Fibroblast of the aortic adventitia (primary cell): ENCODE results near the gene DAO. TPM values are rescaled to one million over a fixed set of nuclear protein-coding genes. Genes with fewer than 3 reads are reported as not detected.

Experiments used
- DNase-seq: peaks from one replicate; pipeline ENCODE4 v3.0.0-alpha.2; 2010; ENCODE audit warnings: low read depth
- H3K4me3 ChIP-seq: 2 replicates; pipeline ENCODE4 v1.5.1; 2011; ENCODE audit warnings: low read depth, mild to moderate bottlenecking, control low read depth, low read length, moderate library complexity
- total RNA-seq: library from RNA; depleted of rRNA; stranded (reverse); fragments of >200 nt; gene quantifications from 2 replicates; pipeline ENCODE4 v1.2.3, GENCODE V29; 2012; ENCODE audit warnings: low replicate concordance
- TF ChIP-seq, protein P1 (sequence below): IDR thresholded peaks from 2 replicates; pipeline ENCODE4 v1.5.1; 2011; ENCODE audit warnings: mild to moderate bottlenecking, low read length, control low read depth, inconsistent platforms; ENCODE audit not compliant: insufficient read depth

Gene DAO
- total RNA-seq, 1 donor, result not detected

DNA sequence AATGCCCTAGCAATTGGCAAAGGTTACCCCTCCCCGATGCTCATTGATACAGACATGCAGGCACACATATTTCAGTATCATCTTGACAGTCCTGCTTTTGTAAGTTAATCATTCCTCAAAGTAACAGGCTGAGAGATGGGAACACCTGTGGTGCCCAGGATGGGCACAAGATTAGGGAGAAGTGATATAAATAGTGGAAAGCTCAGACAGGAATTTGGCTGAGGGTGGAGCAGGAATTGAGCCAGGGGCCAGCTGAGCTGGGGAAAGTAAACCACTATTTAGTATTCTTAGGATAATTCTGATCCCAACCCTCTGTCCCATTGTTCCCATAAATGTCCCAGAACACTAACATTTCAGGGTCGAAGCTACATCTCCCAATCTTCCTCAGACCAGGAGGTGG, 38.3 kb downstream of the DAO start:
- no peak overlapping the region for H3K4me3 ChIP-seq
- TF ChIP-seq, protein P1, sequence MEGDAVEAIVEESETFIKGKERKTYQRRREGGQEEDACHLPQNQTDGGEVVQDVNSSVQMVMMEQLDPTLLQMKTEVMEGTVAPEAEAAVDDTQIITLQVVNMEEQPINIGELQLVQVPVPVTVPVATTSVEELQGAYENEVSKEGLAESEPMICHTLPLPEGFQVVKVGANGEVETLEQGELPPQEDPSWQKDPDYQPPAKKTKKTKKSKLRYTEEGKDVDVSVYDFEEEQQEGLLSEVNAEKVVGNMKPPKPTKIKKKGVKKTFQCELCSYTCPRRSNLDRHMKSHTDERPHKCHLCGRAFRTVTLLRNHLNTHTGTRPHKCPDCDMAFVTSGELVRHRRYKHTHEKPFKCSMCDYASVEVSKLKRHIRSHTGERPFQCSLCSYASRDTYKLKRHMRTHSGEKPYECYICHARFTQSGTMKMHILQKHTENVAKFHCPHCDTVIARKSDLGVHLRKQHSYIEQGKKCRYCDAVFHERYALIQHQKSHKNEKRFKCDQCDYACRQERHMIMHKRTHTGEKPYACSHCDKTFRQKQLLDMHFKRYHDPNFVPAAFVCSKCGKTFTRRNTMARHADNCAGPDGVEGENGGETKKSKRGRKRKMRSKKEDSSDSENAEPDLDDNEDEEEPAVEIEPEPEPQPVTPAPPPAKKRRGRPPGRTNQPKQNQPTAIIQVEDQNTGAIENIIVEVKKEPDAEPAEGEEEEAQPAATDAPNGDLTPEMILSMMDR, result no peak
- no peak for DNase-seq

DNA sequence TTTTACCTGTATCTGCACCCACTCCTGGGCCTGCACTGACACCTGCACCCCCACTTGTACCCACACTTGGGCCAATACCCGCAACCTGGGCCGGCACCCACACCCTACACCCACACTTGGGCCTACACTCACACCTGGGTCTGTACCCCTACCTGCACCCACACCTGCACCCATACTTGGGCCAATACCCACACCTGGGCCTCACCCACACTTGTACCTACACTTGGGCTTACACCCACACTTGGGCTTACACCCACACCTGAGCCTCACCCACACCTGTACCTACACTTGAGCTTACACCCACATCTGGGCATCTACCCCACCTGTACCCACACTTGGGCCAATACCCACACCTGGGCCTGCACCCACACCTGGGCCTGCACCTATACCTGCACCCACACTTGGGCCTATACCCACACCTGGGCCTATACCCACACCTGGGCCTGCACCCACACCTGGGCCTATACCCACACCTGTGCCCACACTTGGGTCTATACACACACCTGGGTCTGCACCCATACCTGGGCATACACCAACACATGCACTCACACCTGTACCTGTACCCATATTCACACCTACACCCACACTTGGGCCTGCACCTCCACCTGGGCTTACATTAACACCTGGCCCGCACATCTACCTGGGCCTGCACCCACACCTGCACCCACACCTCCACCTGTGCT, 39.2 kb downstream of the DAO start:
- TF ChIP-seq, protein P1, result no peak
- H3K4me3 ChIP-seq, result no peak overlapping the region
- DNase-seq, result no peak

DNA sequence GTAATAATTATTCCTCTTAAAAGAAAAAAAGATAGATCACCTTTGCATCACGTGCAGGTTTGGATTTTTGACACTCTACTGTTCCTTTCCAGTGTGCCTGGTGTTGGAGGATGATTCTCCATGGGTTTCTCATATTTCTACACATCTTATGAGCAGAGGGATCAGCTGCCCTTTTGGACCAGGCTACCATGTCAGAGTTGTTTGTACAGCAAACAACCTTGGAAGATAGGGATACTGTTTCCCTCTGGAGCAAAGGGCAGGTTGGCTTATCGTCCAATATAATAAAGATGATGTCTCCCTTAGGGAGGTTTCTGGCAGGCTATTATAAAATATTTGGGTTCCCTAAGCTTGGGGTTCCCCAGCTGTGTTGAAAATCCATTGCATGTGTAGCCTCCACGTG, 42.1 kb downstream of the DAO start:
- TF ChIP-seq, protein P1, result no peak
- DNase-seq, result no peak
- H3K4me3 ChIP-seq, result no peak overlapping the region

DNA sequence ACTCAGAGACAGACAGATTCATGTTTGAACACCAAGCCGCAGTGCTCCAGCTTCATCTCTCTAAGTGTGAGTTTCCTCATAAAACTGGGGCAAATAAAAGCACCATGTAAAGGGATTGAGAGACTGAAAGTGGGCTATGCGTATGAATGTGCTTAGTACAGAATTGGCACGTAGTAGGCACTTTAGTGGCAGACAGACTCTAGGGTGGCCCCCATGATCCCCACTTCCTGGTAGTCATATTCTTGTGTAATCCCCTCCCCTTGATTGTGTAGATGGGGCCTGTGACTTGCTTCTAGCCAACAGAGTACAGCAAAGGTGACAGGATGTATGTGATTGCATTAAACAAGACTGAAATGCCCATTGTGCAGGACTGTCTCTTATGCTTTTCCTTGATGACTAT, 43.0 kb downstream of the DAO start:
- DNase-seq, result no peak
- TF ChIP-seq, protein P1, result no peak

DNA sequence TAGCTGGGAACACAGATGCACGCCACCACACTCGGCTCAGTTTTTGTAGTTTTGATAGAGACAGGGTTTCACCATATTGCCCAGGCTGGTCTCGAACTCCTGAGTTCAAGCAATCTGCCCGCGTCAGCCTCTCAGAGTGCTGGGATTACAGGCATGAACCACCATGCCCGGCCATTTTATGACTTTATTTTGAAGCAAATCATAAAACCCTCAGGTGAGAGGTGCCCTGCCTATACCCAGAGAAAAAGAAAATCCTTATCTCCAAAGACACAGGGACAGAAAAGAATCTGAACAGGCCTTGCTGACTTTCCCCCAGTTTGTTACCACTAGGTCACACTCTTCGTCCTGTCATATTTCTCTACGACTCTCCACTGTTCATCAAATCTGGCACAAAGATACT, 48.8 kb downstream of the DAO start:
- no peak for DNase-seq
- TF ChIP-seq, protein P1, result no peak
- H3K4me3 ChIP-seq, result no peak overlapping the region

More for the DNA sequence above, 43.0 kb downstream of the DAO start:
- H3K4me3 ChIP-seq, result no peak overlapping the region

DNA sequence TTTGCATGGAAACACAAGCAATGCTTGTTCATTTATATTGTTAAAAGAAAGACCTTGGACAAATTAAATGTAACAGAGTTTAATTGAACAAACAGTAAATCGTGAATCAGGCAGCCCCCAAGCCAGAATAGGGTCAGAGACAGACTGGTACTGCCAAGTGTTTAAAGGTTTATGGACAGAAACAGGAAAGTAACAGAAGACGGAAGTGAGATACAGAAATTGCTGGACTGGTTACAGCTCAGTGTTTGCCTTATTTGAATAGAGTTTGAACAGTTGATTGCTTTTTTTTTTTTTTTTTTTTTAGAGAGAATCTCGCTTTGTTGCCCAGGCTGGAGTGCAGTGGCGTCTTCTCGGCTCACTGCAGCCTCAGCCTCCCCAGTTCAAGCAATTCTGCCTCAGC, 50.3 kb downstream of the DAO start:
- H3K4me3 ChIP-seq, result no peak overlapping the region
- DNase-seq, result no peak
- TF ChIP-seq, protein P1, result no peak

DNA sequence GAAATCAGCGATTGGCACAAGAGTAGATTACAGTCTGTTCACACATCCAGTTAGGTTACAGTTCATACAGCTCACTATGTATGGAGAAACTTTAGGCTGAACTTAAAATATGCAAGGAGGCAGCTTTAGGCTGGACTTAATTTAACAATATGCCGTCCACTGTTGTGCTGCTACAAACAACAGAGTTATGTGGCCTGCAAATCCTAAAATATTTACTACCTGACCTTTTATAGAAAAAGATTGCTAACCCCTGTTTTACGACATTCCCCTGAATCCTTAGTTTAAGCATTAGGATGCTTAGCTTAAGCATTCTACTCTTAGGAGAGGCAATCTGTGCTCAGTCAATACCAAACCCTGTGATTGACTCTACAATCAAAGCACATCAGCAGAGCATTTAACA, 50.9 kb downstream of the DAO start:
- H3K4me3 ChIP-seq, result no peak overlapping the region
- no peak for DNase-seq
- TF ChIP-seq, protein P1, result no peak
